HG02970 (cell line): ENCODE data around the gene KPNA6.
"Not testable (repeated sequence)": the region's sequence is repeated elsewhere in the genome, so short reads cannot be mapped to it uniquely, and the experiment has no call there.

Experiments used
- ATAC-seq: cut with Tn5 transposase; IDR thresholded peaks from one replicate; pipeline ENCODE4 v1.9.1; 2021; ENCODE audit warnings: mild to moderate bottlenecking, moderate library complexity, moderate number of reproducible peaks; ENCODE audit not compliant: unreplicated experiment, low FRiP score

Gene KPNA6

GRCh38 chr1:32100359-32100758, 7.5 kb upstream of the KPNA6 start:
- no peak for ATAC-seq

- no peak for ATAC-seq
Observed at GRCh38 chr1:32100807-32101708, 6.8 kb upstream of the KPNA6 start.

- ATAC-seq, result no peak
Observed at GRCh38 chr1:32104127-32104526, 3.7 kb upstream of the KPNA6 start.

GRCh38 chr1:32105338-32105737, 2.5 kb upstream of the KPNA6 start:
- ATAC-seq, result no peak

- ATAC-seq, result no peak
Observed at GRCh38 chr1:32106663-32107275, 1.1 kb upstream of the KPNA6 start.

GRCh38 chr1:32111040-32111623, 3.3 kb downstream of the KPNA6 start:
- ATAC-seq, result no peak

DNA sequence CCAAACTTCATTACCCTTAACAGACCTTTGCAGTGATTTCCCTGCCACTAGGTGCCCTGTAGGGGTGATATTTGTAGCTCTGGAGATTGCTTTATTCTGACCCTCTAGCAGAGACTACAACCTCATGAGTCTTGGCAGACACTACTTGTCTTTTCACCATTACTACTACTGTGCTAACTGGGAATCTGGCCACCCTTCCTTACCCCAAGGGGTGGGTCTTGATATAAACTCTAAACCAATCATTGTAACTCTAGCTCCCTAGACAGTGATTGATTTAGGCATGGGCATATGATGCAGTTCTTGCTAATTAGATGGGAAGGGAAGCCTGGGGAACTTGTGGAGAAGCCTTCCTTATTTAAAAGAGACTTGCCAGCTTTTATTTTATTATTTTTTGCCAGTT, 3.9 kb downstream of the KPNA6 start:
- ATAC-seq, result no peak

GRCh38 chr1:32112806-32113375, 5.0 kb downstream of the KPNA6 start:
- no peak for ATAC-seq

DNA sequence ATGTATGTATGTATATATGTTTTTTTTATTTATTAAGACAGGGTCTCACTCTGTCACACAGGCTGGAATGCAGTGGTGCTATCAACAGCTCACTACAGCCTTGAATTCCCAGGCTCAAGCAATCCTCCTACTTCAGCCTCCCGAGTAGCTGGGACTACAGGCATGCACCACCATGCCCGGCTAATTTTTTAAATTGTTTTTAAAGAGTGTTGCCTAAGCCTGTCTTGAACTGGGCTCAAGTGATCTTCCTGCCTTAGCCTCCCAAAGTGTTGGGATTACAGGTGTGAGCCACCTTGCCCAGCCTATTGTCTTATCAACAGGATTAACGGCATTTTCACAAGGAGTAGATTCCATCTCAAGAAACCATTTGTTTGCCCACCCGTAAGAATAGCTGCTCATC, 5.6 kb downstream of the KPNA6 start:
- not testable (repeated sequence) for ATAC-seq

DNA sequence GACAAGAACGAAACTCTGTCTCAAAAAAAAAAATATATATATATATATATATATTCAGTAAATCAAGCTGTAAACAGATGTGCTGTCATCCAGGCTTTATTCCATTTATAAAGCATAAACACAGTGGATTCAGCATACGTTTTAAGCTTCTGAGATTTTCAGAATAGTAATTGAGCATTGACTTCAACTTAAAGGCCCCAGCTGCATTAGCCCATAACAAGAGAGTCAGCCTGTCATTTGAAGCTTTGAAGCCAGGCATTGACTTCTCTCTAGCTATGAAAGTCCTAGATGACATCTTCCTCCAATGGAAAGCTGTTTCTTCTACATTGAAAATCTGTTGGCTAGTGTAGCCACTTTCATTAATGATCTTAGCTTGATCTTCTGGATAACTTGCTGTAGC, 6.6 kb downstream of the KPNA6 start:
- no peak for ATAC-seq

DNA sequence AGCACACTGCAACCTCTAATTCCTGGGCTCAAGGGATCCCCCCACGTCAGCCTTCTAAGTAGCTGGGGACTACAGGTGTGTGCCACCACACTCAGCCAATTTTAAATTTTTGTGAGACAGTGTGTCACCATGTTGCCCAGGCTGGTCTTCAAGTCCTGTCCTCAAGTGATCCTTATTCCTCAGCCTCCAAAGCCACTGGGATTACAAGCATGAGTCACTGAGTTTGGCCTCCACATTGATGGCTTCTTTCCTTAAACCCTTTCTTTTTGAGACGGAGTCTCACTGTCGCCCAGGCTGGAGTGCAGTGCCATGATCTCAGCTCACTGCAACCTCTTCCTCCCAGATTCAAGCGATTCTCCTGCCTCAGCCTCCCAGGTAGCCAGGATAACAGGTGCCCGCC, 7.6 kb downstream of the KPNA6 start:
- no peak for ATAC-seq

GRCh38 chr1:32116531-32116930, 8.7 kb downstream of the KPNA6 start:
- ATAC-seq, result no peak

DNA sequence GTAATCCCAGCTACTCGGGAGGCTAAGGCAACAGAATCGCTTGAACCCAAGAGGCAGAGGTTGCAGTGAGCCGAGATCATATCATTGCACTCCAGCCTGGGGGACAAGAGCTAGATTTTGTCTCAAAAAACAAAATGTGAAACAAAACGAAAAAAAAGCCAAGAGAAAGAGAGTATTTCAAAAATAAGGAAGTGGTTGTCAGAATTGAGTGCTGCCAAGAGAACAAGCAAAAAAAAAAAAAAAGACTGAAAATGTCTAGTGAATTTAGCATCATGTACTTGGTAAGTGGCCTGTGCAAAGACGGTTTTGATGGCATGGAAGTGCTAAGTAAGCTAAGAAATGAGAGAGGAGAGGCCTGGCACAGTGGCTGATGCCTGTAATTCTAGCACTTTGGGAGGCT, 14.3 kb downstream of the KPNA6 start:
- ATAC-seq, result no peak

DNA sequence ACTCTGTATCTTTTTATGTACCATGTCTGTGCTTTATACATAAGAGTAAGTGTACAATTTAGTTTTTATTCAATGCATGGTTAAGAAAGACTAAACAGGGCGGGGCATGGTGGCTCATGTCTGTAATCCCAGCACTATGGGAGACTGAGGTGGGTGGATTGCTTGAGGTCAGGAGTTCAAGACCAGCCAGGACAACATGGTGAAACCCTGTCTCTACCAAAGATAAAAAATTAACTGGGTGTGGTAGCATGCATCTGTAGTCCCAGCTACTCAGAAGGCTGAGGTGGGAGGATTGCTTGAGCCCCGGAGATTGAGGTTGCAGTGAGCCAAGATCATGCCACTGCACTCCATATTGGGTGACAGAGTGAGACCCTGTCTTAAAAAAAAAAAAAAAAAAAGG, 15.5 kb downstream of the KPNA6 start:
- not testable (repeated sequence) for ATAC-seq

DNA sequence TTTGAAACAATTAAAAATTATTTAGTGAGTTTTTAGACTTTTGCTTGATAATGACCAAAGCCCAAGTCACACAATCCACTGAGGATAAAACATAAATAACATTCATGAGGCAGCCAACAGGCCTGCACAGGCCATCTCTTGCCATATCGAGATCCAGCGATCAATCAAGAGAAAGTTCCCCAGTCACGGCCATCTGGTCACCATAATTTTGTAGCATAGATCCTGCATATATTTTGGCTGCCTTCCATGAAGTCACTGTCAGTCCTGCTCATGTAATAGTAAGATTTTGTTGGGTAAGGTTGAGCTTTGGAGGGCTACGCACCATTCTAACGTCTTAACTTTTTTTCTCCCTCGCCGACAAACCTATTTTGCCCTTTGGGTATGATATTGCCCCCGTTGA, 17.5 kb downstream of the KPNA6 start:
- ATAC-seq, result no peak

GRCh38 chr1:32126770-32127169, 18.9 kb downstream of the KPNA6 start:
- no peak for ATAC-seq

- no peak for ATAC-seq
Observed at GRCh38 chr1:32127409-32128198, 19.7 kb downstream of the KPNA6 start.

- no peak for ATAC-seq
Observed at GRCh38 chr1:32128479-32128878, 20.6 kb downstream of the KPNA6 start.

DNA sequence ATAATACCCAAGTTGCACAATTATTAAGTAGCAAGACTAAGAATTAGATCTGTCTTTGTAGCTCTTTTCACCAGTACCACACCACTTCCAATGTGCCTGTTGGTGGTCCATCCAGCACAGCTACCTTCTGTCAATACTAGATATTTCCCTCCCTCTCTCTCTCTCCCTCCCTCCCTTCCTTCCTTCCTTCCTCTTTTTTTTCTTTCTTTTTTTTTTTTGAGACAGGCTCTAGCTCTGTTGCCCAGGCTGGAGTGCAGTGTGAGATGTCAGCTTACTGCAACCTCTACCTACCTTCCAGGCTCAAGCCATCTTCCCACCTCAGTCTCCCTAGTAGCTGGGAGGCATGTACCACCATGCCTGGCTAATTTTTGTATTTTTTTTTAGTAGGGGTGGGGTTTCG, 21.1 kb downstream of the KPNA6 start:
- ATAC-seq, result no peak

- not testable (repeated sequence) for ATAC-seq
Observed at GRCh38 chr1:32133950-32134280, 26.1 kb downstream of the KPNA6 start.

DNA sequence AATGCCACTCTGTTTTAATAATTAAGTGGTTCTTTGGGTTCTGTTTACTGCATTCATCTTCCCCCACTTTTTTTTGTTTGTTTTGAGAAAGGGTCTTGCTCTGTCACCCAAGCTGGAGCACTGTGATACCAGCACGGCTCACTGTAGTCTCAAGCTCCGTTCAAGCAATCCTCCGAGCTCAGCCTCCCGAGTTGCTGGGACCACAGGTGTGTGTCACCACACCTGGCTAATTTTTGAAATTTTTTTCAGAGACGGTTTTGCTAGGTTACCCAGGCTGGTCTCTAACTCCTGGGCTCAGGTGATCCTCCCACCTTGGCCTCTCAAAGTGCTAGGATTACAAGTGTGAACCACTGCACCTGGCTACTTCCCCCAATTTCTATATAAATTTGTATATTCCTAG, 29.3 kb downstream of the KPNA6 start:
- ATAC-seq, result no peak
